IPS-20b (cell line): Measurements from ENCODE around the gene CERS6.

Experiments
- H3K27ac ChIP-seq: one replicate; pipeline ENCODE4 v1.5.1; 2013; ENCODE audit warnings: low read length
- H3K27me3 ChIP-seq: 2 replicates; pipeline ENCODE4 v1.6.1; 2013; ENCODE audit warnings: mild to moderate bottlenecking, low read length, inconsistent platforms; ENCODE audit not compliant: insufficient read depth
- H3K36me3 ChIP-seq: 2 replicates; pipeline ENCODE4 v1.6.1; 2013; ENCODE audit warnings: low read depth, mild to moderate bottlenecking, inconsistent platforms, low read length, moderate library complexity; ENCODE audit not compliant: insufficient read depth
- H3K4me1 ChIP-seq: 2 replicates; pipeline ENCODE4 v1.6.1; 2013; ENCODE audit warnings: mild to moderate bottlenecking, control low read depth, inconsistent platforms, low read length, moderate library complexity; ENCODE audit not compliant: insufficient read depth
- H3K4me3 ChIP-seq: 2 replicates; pipeline ENCODE4 v1.5.1; 2013; ENCODE audit warnings: mild to moderate bottlenecking, low read length, inconsistent platforms
- H3K9ac ChIP-seq: 2 replicates; pipeline ENCODE4 v1.6.1; 2013; ENCODE audit warnings: low read depth, mild to moderate bottlenecking, inconsistent platforms, low read length, moderate library complexity
- H3K9me3 ChIP-seq: 2 replicates; pipeline ENCODE4 v1.6.1; 2013; ENCODE audit warnings: mild to moderate bottlenecking, low read depth, low read length, inconsistent platforms; ENCODE audit not compliant: insufficient read depth

CERS6 gene

DNA sequence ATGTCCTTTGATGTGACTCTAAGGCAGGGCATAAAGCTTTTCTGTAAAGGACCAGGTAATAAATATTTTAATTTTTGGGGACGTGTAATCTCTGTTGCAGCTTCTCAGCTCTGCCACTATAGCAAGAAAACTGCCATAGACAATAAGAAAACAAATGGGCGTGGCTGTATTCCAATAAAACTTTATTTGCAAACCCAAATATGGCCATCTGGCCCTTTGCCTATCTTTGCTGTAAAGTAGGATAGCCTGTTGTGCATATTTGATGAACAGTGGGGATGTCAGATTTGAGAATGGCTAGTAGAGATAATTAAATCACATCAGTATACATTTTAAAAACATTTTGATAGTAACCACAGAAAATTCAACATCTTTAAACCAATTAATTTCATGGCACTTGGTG is 250.7 kb downstream of the CERS6 start:
- Histone ChIP-seq H3K9me3 (no peaks in the 10 kb centered on the region), H3K4me1 (0 out of 2 replicates have a peak, but pooled peaks cover 5% of the 10 kb centered on the region), H3K27ac (no peak overlapping the region), H3K27me3 (no peaks in the 10 kb centered on the region), H3K9ac (no peak overlapping the region), H3K36me3 (no peaks in the 10 kb centered on the region), H3K4me3 (no peak overlapping the region)

GRCh38 chr2:168708080-168708479 is 252.0 kb downstream of the CERS6 start:
- no peaks in the 10 kb centered on the region for H3K9me3 ChIP-seq
- H3K4me3 ChIP-seq = no peak overlapping the region
- H3K4me1 ChIP-seq = 0 out of 2 replicates have a peak, but pooled peaks cover 5% of the 10 kb centered on the region
- no peaks in the 10 kb centered on the region for H3K27me3 ChIP-seq
- H3K27ac ChIP-seq = no peak overlapping the region
- no peaks in the 10 kb centered on the region for H3K36me3 ChIP-seq
- H3K9ac ChIP-seq = no peak overlapping the region

DNA sequence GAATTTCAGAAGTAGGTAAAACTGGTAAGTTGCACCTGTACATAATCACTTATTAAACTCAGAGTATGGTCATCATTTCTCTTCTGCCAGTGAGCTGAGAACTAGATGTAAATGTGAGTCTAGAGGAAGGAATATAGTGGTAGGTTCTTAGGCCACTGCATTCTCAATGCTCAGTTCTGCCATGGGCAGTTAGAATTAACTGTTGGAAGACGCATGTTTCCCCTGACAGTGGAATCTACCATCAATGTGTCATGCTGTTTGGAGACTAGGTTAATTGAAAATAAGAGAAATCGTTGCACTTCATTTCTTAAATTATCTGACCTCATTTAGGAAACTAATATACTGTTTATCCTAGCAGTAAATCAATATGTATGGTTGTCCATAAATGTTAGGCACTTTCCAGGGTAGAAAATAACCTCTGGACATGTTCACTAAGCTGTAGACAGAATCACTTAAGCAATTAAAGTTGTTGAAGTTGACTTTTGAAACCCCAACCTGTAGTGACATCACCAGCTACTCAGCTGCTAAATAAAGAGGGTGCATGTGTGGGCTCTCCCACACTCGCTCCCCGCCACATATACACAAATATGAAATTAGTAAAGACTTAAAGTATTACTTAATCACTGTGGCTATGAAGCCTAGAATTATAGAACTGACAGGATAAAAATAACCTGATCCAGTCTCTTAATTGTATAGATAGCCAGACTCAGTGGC is 254.8 kb downstream of the CERS6 start:
- Histone ChIP-seq H3K4me1 (0 out of 2 replicates have a peak, but pooled peaks cover 3% of the 10 kb centered on the region), H3K4me3 (no peak overlapping the region), H3K27ac (no peak overlapping the region), H3K9me3 (no peaks in the 10 kb centered on the region), H3K9ac (no peak overlapping the region), H3K27me3 (no peaks in the 10 kb centered on the region), H3K36me3 (no peaks in the 10 kb centered on the region)

GRCh38 chr2:168712053-168712452 is 256.0 kb downstream of the CERS6 start:
- H3K4me1 ChIP-seq = 0 out of 2 replicates have a peak, but pooled peaks cover 3% of the 10 kb centered on the region
- H3K4me3 ChIP-seq = no peak overlapping the region
- no peak overlapping the region for H3K9ac ChIP-seq
- no peak overlapping the region for H3K27ac ChIP-seq
- H3K27me3 ChIP-seq = no peaks in the 10 kb centered on the region
- H3K9me3 ChIP-seq = no peaks in the 10 kb centered on the region
- no peaks in the 10 kb centered on the region for H3K36me3 ChIP-seq

DNA sequence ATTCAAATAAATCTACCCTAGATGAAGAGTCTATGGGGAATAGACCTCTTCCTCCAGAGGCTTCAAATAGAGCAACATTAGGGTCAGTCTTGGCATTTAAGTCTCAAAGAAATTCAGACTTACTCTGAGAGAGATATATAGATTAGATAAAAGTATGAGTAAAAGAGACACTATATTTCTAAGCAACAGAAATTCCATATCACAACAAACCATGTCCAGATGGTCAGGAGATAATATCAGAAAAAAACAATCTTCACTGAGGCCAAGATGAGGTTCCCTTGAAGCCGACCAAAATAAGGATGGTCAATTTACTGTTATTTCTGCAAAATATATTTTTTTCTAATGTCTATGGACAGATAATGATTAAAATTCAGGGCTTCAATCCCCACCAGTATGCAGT is 257.3 kb downstream of the CERS6 start:
- H3K4me3 ChIP-seq = no peak overlapping the region
- H3K9ac ChIP-seq = no peak overlapping the region
- H3K36me3 ChIP-seq = 0 out of 2 replicates have a peak, but pooled peaks cover 4% of the 10 kb centered on the region
- H3K4me1 ChIP-seq = no peaks in the 10 kb centered on the region
- no peaks in the 10 kb centered on the region for H3K9me3 ChIP-seq
- H3K27ac ChIP-seq = no peak overlapping the region
- no peaks in the 10 kb centered on the region for H3K27me3 ChIP-seq

GRCh38 chr2:168715849-168716248 is 259.8 kb downstream of the CERS6 start:
- Histone ChIP-seq H3K4me1 (no peaks in the 10 kb centered on the region), H3K36me3 (peaks cover 4% of the 10 kb centered on the region; the same call in 1 of the 2 replicates), H3K27me3 (no peaks in the 10 kb centered on the region), H3K4me3 (no peak overlapping the region), H3K9ac (no peak overlapping the region), H3K9me3 (no peaks in the 10 kb centered on the region), H3K27ac (no peak overlapping the region)

GRCh38 chr2:168716839-168717238 is 260.8 kb downstream of the CERS6 start:
- no peaks in the 10 kb centered on the region for H3K9me3 ChIP-seq
- H3K4me3 ChIP-seq = no peak overlapping the region
- H3K27me3 ChIP-seq = no peaks in the 10 kb centered on the region

DNA sequence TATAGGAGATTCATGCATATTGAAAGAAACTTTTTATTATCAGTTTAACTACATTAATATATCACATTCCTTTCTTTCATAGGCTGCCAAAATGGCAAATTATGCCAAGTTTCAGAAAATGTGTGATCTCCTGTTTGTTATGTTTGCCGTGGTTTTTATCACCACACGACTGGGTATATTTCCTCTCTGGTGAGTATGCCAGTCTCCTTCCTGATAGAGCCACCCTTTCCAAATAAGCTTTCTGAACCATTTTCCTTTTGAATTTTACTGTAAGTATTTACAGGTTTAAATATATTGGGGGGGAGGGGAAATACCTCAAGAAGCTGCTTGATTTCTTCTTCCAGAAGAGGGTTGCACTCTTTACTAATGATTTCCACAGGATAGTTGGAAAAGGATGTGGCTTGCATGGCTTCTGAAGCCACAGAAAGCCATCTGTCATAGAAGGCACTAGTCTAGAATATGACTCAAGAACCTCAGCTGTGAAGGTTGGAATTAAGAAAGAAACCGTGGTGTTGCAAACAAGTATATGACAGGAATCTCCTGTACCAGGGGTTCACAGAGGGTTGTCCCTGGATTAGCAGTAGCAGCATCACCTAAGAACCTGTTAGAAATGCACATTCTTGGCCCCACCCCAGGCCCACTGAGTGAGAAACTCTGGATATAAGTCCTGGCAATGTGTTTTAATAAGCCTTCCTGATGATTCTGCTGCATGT is 261.9 kb downstream of the CERS6 start:
- no peaks in the 10 kb centered on the region for H3K27me3 ChIP-seq
- H3K27ac ChIP-seq = no peak overlapping the region
- no peaks in the 10 kb centered on the region for H3K9me3 ChIP-seq
- H3K4me1 ChIP-seq = no peaks in the 10 kb centered on the region
- H3K4me3 ChIP-seq = no peak overlapping the region
- H3K9ac ChIP-seq = no peak overlapping the region
- H3K36me3 ChIP-seq = peaks cover 4% of the 10 kb centered on the region; the same call in 1 of the 2 replicates

More at GRCh38 chr2:168716839-168717238, 260.8 kb downstream of the CERS6 start:
- Histone ChIP-seq H3K27ac (no peak overlapping the region), H3K36me3 (peaks cover 4% of the 10 kb centered on the region; the same call in 1 of the 2 replicates), H3K9ac (no peak overlapping the region), H3K4me1 (no peaks in the 10 kb centered on the region)

- Histone ChIP-seq H3K9me3 (no peaks in the 10 kb centered on the region), H3K27me3 (no peaks in the 10 kb centered on the region), H3K27ac (no peak overlapping the region), H3K36me3 (peaks cover 4% of the 10 kb centered on the region; the same call in 1 of the 2 replicates), H3K4me3 (no peak overlapping the region), H3K9ac (no peak overlapping the region), H3K4me1 (no peaks in the 10 kb centered on the region)
These were observed 262.6 kb downstream of the CERS6 start for GRCh38 chr2:168718622-168719021.

DNA sequence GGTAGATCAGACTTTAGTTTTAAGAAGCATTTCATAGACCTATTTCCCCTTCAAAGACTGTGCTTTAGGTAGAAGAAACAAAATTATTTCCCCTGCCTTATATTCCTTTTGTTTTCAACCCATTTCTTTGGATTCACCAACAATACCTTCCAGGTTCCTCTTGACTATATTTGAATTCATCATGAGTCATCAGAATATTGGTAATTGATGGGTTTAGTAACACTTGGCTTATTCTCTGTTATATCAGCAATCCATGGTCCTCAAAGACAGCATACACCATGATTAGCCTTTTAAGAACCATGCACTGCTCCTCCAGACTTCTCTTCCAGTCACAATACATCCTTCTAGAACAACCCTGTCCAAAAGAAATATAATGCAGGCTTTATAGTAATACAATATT is 263.4 kb downstream of the CERS6 start:
- Histone ChIP-seq H3K9me3 (no peaks in the 10 kb centered on the region), H3K27ac (no peak overlapping the region), H3K4me1 (no peaks in the 10 kb centered on the region), H3K4me3 (no peak overlapping the region), H3K9ac (no peak overlapping the region), H3K27me3 (no peaks in the 10 kb centered on the region), H3K36me3 (peaks cover 4% of the 10 kb centered on the region; the same call in 1 of the 2 replicates)

DNA sequence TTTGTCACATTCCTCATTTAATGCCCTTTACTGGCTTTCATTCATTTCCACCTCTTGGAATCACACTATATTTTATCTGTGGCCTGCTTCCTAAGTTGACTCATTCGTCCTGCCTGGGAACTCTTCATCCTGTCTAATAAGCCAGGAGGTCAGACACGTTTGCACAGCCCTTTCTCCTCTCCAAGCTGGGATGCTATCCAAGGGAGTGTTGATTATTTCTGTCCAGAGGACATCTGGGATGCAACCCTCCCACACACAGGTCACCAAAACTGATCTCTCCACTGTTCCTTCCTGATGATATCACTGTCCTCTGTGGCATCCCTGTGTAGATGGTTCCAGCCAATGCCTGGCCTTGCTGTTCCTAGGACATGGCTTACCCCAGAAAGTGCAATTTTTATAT is 266.5 kb downstream of the CERS6 start:
- Histone ChIP-seq H3K9me3 (no peaks in the 10 kb centered on the region), H3K9ac (no peak overlapping the region), H3K27ac (no peak overlapping the region), H3K4me1 (no peaks in the 10 kb centered on the region), H3K36me3 (peaks cover 4% of the 10 kb centered on the region; the same call in 1 of the 2 replicates), H3K4me3 (no peak overlapping the region), H3K27me3 (no peaks in the 10 kb centered on the region)
